WI38 (cell line): Measurements from ENCODE around the gene GPX7.
A peak's percentile ranks its signal among the peaks of the same experiment; 100 is the strongest.

ENCODE experiments used
- H3K4me3 ChIP-seq: 2 replicates; pipeline ENCODE4 v1.5.1; 2011; ENCODE audit warnings: low read depth, mild to moderate bottlenecking, control low read depth, low read length
- CTCF ChIP-seq: IDR thresholded peaks from 2 replicates; pipeline ENCODE4 v1.5.1; 2012; ENCODE audit warnings: low read depth, mild to moderate bottlenecking, control low read depth, low read length

Gene GPX7

GRCh38 chr1:52599236-52599635, 2.9 kb upstream of the GPX7 start:
- no peak overlapping the region for H3K4me3 ChIP-seq
- TF ChIP-seq CTCF, result no peak

- no peak overlapping the region for H3K4me3 ChIP-seq
- no peak for TF ChIP-seq CTCF
Measured at GRCh38 chr1:52600533-52601179, 1.5 kb upstream of the GPX7 start.

GRCh38 chr1:52601519-52601918, 652 bp upstream of the GPX7 start:
- TF ChIP-seq CTCF, result no peak
- H3K4me3 ChIP-seq, result no peak overlapping the region

GRCh38 chr1:52602856-52603600, 857 bp downstream of the GPX7 start:
- no peak for TF ChIP-seq CTCF
- H3K4me3 ChIP-seq, result peak overlapping the region; percentile 37

- no peak overlapping the region for H3K4me3 ChIP-seq
- no peak for TF ChIP-seq CTCF
Measured at GRCh38 chr1:52603630-52604029, 1.5 kb downstream of the GPX7 start.

- no peak overlapping the region for H3K4me3 ChIP-seq
- no peak for TF ChIP-seq CTCF
Measured at GRCh38 chr1:52604063-52604770, 2.0 kb downstream of the GPX7 start.

- no peak overlapping the region for H3K4me3 ChIP-seq
- TF ChIP-seq CTCF, result no peak
Measured at GRCh38 chr1:52613636-52614373, 11.6 kb downstream of the GPX7 start.
